Esophagus squamous epithelium (tissue), 4 donors: ENCODE measurements around the gene STAP1.

Experiments
- CTCF ChIP-seq, 6 experiments: fragments of 450-650 bp in 4 of 6; fragments of 200-600 bp in 2 of 6; sonication (generic) in 2 of 6; IDR thresholded peaks; one replicate each; pipeline ENCODE4 v1.5.1; 2016 to 2019; ENCODE audit warnings: antibody characterized with exemption in 6 of 6, mild to moderate bottlenecking in 4 of 6, moderate library complexity in 4 of 6
- POLR2A ChIP-seq, 4 donors: fragments of 450-650 bp; IDR thresholded peaks; one replicate each; pipeline ENCODE4 v1.6.1; 2017; ENCODE audit warnings: antibody characterized with exemption in 4 of 4, mild to moderate bottlenecking in 4 of 4, moderate library complexity in 3 of 4

DNA sequence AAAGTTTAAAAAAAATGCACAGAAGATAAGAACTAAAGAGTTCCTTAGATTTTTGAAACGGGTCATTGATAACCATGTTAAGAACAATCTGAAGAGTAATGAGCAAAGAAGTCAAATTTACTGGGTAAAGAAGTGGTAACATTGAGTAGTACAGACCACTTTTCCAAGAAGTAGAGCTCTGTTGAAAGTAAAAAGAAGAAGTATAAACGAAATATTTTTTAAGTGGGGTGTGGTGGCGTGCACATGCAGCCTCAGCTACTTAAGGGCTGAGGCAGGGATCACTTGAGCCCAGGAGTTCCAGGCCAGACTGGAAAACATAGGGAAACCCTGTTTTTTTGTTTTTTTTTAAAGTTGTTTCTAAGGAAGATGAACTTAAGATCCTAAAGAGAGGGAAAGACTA is 74.0 kb downstream of the STAP1 start:
- TF ChIP-seq POLR2A (IDR thresholded peaks at IDR 0.05) = no peak
- no peak for TF ChIP-seq CTCF (IDR thresholded peaks at IDR 0.05)
